ENCODE measurements around the gene ADGRL3.

DNA sequence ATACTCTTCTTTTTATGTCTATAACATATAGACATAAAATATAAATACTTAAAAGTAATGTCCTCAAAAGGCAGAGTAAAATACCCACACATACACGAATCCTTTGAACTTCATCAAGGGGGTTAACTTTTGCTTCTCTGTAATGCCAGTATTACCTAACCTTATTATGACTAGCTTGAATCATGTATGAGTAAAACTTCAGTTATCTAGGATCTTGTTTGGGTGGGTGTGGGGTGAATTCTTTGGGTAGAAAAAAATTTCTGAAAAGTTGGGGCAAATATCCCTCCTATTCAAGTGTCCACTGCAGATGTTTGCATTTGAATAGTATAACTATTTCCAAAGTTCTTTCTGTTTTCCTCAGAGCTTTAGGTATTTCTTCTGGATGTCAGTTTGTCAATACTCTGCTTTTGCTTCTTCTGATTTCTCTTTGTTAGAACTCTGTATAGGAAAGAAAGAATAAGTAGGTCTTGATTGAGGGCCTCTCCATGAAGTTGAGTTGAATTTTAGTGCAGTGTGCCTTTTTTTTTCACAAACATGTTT lies 173.8 kb downstream of the ADGRL3 start:
- TF ChIP-seq, protein P1, sequence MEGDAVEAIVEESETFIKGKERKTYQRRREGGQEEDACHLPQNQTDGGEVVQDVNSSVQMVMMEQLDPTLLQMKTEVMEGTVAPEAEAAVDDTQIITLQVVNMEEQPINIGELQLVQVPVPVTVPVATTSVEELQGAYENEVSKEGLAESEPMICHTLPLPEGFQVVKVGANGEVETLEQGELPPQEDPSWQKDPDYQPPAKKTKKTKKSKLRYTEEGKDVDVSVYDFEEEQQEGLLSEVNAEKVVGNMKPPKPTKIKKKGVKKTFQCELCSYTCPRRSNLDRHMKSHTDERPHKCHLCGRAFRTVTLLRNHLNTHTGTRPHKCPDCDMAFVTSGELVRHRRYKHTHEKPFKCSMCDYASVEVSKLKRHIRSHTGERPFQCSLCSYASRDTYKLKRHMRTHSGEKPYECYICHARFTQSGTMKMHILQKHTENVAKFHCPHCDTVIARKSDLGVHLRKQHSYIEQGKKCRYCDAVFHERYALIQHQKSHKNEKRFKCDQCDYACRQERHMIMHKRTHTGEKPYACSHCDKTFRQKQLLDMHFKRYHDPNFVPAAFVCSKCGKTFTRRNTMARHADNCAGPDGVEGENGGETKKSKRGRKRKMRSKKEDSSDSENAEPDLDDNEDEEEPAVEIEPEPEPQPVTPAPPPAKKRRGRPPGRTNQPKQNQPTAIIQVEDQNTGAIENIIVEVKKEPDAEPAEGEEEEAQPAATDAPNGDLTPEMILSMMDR (IDR thresholded peaks at IDR 0.05): no peak
- no peak for TF ChIP-seq POLR2A (IDR thresholded peaks at IDR 0.05)

All from adrenal gland (tissue), 5 donors.